Measurements from ENCODE around the gene TM6SF1.

- TF ChIP-seq POLR2AphosphoS5 (IDR thresholded peaks at IDR 0.05; ENCODE audit: low read depth, low read length) (no peak), POLR2A (IDR thresholded peaks at IDR 0.05; ENCODE audit: low read depth, low read length) (no peak)
Measured at GRCh38 chr15:83061680-83062079, 45.8 kb upstream of the TM6SF1 start.
